ENCODE results near the gene IFI35.
A peak's percentile ranks its signal among the peaks of the same experiment; 100 is the strongest.
"Not testable (repeated sequence)": the region's sequence is repeated elsewhere in the genome, so short reads cannot be mapped to it uniquely, and the experiment has no call there.

The IFI35 gene

DNA sequence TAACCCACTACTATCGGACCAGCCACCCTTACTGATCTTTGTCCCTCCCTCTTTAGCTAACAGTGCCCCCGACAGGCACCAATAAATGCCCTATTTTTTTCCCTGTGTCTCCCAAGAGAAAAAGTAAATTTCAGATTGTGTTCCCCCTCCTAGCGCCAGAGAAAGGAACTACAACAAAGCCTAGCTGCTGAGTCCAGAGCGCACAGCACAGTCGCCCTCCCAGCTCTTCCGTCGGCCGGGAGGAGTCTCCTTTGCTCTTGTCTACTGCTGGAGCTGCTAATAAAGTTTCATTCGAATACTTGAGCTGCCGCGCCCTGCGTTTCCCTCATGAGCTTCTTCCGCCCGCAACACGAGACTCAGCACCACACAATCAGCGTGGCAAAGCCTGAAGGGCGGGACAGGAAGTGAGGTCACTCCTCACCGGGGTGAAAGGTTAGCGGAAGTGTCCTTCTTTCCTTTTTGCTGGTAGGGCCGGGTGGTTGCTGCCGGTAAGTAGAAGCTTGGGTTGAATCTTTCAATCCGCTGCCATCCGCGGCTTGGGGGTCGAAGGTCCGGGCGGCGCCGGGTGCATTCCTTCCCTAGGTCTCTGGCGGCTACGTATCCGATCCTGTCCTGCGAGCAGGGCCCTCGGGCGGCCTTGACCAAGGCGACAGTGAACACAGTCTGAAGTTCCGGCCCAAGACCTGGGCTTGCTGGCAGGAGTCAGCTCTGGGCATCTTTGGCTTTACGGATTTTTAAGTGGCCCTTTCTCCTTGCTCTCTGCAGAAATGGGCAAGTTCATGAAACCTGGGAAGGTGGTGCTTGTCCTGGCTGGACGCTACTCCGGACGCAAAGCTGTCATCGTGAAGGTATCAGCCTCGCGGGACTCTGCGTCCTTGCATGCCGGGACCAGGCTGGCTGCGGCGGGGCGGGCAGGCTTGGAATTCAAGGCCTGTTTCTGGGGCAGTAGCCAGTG lies 8.3 kb upstream of the IFI35 start, which contains the start of gene RPL27:
Gene RPL27 (plus strand): TSS at position 436 of the 955 bp plus-strand sequence. CDS start 332 bp downstream, at position 768.
- DNase-seq (ENCODE audit: low read depth): peak; percentile 89

DNA sequence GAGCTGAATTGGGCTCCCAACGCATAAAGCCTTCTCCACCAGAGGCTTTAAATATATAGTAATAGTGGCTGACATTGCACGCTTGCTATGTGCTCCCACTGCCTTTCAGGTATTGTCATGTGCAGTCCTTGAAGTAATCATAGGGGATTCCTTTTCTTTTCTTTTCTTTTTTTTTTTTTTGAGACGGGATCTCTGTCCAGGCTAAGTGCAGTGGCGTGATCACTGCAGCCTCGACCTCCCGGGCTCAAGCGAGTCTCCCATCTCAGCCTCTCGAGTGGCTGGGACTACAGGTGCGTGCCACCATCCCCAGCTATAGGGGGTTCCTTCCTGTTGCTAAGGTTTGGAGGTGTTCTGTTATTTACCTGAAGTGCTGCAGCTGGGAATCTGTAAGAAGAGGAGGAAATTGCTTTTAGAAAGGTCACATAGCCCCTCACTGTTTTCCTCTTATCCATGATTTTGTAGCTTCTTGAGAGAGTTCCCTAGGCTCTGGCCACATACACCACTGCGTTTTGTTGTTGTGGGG lies 7.5 kb upstream of the IFI35 start:
- DNase-seq (ENCODE audit: low read depth): no peak

DNA sequence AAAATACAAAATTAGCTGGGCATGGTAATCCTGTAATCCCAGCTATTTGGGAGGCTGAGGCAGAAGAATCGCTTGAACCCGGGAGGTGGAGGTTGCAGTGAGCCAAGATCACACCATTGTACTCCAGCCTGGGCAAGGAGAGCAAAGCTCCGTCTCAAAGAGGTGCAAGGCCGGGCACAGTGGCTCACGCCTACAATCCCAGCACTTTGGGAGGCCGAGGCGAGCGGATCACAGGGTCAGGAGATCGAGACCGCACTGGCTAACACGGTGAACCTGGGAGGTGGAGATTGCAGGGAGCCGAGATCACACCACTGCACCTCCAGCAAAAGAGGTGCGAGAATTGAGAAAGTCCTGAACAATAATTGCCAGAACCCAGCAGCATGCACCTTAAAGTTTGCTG lies 5.7 kb upstream of the IFI35 start:
- not testable (repeated sequence) for DNase-seq (ENCODE audit: low read depth)

DNA sequence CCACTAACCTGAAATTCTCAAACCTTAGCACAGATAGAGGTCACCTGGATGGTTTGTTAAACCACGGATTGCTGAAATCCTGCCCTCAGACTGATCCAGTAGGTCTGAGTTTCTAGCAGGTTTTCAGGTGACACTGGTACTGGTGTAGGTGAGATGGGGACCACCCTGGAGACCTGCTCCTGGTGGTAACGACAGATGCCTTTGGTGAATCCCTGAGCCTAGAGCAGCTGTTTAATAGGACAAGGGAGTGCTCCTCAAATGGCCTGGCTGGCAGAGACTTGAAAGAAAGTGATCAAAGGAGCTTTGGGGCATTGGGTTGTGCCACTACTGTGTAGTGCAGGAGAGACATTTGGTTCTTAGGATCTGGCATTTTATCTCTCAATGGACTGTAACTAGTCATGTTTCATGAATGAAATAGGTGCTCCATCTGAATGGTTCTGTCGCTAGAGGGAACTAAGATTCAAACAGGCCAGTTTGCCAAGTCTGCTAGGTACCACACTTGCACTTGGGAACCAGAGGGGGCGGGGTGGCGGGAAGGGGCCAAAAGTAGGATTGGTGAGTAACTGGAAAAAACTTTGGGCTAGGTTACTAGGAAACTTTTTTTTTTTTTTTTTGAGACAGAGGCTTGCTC lies 2.9 kb upstream of the IFI35 start:
- no peak for DNase-seq (ENCODE audit: low read depth)

DNA sequence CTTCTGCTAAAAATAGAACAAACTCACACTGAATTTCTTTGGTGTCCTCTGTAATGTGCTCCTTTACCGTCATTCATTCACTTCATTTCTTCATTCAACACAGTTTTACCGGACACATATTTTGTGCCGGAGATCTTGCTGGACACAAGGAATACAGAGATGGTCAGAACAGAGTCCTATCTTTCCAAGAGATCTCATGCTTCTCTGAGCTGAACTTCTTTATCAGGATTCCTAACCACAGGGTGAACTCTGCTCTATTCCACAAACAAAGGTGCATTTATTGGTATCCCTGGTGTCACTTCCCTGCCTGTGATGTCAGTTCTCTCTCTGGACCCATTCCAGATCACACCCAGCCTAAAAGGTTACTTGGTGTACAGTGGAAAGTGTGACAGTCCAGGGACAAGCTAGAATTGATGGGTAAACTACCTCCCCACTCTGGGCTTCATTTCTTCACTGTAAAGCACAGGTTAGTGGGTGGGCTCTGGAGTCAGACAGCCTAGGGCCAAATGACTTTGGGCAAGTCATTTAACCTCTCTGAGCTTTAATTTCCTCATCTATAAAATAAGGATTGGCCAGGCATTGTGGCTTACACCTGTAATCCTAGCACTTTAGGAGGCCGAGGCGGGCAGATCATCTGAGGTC lies 4.2 kb downstream of the IFI35 start:
- no peak for DNase-seq (ENCODE audit: low read depth)

DNA sequence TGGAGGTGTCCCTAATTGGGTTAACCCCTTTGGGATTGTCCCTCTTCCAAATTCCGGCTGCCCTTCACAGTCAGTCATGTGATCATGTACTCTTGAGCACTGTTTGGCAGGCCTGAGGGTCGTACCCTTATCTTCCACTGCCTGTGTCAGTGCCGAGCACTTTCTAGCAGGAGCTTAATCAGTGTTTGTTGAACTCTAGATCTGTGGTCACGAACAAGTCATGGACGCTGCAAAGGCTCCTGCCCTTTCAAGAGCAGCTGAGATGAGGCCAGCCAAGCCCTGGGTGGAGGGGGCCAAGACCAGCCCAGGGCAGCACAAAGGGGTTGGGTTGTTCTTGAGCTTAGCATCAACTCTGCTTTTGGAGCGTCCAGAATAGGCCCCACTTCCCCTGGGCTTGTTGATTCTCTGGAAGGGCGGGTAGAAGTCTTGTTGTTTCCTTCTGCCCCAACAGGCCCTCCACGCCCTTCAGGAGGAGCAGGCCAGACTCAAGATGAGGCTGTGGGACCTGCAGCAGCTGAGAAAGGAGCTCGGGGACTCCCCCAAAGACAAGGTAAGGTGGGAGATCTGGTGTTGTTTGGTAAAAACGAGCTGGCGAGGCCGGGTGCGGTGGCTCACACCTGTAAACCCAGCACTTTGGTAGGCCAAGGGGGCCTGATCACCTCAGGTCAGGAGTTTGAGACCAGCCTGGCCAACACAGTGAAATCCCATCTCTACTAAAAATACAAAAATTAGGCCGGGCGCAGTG lies 5.3 kb downstream of the IFI35 start:
- no peak for DNase-seq (ENCODE audit: low read depth)

DNA sequence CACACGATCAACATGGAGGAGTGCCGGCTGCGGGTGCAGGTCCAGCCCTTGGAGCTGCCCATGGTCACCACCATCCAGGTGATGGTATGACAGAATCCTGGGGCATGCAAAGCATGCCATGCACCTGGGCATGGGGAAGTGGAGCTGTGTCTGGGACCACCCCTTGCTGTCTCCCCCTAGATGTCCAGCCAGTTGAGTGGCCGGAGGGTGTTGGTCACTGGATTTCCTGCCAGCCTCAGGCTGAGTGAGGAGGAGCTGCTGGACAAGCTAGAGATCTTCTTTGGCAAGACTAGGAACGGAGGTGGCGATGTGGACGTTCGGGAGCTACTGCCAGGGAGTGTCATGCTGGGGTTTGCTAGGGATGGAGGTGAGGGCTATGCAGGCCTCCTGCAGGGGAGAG lies 6.7 kb downstream of the IFI35 start:
- no peak for DNase-seq (ENCODE audit: low read depth)

DNA sequence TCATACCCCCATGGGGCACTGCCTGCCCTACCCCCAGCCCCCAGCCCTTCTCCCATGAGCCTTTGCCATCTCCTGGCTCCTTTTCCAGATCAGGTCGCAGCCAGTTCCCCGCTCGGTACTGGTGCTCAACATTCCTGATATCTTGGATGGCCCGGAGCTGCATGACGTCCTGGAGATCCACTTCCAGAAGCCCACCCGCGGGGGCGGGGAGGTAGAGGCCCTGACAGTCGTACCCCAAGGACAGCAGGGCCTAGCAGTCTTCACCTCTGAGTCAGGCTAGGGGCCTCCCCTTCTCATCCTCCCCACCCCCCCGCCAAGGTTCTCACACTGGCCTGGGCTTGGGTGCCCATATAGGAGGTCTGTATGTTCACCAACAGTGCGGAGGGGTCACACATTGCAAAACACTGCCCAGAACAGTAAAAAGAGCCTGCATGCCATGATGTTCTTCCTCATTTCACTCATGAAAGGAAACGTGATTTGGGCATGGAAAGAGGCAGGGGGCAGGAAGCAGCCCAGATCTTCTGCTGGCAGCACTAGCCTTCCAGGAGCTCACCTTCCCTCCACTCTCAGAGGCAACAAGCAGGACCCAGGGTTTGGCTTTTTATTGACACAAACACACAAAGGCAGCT lies 7.5 kb downstream of the IFI35 start:
- no peak for DNase-seq (ENCODE audit: low read depth)

DNA sequence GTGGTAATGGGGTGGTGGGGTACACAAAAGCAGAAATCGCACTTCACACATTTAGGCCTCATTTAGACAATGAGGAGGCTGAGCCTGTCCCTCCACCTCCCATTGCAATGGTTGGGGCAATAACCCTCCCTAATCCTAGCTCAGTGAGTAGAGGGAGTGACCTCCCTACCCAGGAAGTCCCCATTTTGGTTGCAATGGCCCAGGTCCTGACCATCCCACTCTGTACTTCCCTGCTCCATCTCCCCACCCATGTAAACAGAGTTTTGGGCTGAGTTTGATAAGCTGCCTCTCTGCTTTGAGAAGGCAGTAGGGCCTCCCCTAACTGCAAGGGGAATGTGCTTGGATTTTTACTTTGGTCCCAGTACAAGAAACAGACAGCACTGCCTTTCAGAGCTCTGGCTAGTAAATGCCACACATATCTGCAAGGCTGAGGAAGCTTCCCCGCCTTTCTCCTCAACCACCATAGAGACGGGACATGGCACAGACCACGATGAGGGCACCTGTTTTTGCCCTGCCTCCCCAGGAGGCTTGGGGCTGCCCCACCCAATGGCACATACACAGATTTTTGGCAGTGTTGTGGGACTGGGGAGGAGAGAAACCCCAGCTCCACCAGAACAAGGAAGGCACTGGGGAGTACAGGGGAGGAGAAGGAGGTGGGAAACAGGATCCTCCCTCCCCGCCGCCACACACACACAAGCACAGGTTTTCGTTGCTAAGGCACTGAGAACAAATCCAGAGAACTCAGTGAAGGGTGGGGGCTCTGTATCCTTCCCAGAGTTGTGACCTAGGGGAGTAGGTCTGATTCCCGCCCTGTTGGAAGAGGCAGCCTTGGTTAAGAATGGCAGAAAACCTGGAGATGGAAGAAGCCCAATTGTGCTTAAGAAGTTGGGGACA lies 8.3 kb downstream of the IFI35 start:
- no peak for DNase-seq (ENCODE audit: low read depth)

DNA sequence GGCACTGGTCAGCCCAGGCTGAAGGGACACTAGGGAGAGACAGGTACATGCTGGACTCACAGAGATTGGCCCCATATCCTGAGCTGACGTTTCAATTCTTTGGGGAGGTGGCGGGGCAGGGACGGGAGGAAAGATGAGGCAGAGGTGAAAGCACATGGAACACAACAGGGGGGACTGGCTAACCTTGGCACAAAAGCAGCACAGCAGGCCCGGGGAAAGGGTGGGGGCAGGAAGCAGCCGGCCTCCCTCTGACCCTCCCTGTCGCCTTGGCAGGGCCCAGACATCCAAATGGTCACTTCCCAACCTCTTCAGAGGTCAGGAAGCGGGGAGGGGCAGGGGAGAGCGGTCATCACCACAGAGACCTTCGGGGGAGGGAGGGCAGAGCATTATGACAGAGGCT lies 9.0 kb downstream of the IFI35 start:
- DNase-seq (ENCODE audit: low read depth): no peak

DNA sequence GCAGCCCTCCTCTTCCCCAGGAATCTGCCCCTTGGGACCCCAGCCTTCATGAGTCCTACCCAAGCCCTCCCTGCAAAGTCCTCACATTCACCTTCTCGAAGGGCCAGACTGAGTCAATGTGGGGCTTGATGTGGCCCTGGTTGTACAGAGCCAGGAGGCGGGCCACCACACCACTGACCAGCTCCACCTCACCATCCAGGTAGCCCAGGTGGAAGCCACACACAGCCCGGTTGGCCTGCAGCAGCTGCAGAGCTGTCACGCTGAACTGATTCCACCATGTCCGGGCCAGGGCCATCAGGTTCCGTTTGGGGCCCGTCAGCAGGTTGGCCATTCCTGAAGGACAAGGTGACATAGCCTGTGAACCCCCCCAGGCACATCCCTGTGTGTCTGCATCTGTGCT lies 9.6 kb downstream of the IFI35 start:
- DNase-seq (ENCODE audit: low read depth): no peak

DNA sequence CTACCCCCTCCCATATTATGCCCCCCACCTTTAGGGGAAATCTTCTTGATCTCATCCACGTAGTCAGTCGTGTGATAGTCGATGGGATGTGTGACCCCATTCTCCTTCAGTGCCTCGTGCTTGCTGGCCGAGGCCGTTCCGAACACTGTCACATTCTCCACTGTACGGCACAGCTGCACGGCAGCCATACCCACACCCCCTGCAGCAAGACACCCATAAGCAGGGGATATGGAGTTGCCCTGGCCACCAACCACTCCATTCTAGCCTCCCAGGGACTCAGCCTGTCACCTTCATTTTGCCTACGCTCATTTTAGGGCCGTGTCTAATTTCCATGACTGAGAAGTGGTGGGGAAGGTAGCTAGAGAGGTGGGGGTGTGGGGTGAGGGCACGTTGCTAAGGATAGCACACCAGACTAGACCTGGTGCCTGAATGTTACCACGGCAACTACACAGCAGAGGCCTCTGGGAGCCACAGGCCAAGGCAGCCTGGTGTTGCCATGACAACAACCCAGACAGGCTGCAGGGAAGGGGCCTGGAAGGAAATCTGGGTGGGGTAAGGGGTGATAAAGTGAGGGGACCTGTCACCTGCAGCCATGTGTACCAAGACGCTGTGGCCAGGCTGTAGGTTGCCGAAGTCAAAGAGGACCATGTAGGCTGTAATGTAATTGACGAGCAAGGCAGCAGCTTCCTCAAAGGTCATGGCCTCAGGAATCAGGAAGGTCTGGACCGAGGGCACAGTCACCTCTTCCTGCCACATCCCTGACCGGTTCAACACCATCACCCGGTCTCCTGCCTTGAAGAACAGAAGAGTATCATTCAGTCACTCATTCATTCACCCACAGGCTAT lies 11.6 kb downstream of the IFI35 start:
- no peak for DNase-seq (ENCODE audit: low read depth)

DNA sequence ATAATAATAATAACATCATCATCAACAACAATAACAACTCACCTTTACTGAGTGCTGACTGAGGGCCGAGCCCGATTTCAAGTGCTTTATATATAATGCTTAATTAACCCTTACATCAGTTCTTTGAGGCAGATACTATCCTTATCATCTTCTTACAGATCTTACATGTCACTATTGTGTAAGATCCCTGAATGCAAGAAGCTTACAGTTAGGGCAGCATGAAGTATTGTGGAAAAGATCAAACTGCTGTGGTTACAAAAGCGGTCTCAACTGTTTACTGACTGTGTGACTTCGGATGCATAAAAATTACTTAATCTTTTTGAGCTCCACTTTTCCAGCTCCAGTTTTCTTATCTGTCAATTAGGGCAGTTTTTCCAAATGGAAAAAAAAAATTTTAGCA lies 12.3 kb downstream of the IFI35 start:
- DNase-seq (ENCODE audit: low read depth): no peak

DNA sequence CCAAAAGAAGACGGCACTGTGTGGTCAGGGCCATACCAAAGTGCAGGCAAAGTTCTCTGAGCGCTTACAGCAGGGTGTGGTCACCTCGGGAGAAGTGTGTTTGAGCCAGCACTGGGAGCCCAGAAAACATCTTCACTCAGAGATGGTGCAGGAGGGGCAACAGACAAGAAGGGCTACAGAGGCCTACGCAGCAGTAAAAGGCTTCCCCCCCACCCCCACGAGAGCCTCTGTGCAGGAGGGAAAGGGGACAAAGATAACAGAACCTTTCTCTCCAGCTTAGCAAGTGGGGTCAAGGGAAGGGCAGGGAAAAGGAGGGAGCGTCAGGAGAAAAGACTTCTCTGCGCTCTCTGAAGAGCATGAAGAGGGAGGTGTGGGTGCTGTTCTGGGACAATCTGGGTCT lies 12.8 kb downstream of the IFI35 start:
- DNase-seq (ENCODE audit: low read depth): no peak

DNA sequence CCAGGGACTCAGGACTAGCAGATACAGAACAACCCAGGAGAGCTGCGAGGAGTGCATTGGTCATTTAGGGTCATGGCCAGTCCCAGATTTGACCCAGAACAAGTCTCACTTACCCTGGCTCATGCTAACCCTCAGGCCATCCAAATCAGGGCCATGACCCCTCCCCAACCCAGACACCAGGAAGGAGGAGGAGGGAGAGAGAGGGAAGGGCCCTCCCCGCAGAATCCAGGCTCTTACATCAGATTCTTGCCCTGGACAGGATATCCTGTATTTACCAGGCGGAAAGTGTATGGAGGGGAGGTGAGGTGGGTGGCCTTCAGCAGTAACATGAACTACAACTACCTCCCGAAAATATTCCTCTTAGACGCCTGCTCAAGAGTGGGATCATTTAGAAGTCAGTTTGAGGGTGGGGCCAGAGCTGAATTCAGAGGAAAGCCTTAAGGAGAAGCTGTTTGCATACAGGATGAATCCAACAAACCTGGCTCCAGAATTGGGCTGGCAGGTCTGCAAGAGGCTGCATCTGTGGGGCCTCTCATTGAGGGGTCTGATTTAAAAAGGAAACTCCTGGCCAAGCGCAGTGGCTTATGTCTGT lies 13.5 kb downstream of the IFI35 start:
- DNase-seq (ENCODE audit: low read depth): no peak

DNA sequence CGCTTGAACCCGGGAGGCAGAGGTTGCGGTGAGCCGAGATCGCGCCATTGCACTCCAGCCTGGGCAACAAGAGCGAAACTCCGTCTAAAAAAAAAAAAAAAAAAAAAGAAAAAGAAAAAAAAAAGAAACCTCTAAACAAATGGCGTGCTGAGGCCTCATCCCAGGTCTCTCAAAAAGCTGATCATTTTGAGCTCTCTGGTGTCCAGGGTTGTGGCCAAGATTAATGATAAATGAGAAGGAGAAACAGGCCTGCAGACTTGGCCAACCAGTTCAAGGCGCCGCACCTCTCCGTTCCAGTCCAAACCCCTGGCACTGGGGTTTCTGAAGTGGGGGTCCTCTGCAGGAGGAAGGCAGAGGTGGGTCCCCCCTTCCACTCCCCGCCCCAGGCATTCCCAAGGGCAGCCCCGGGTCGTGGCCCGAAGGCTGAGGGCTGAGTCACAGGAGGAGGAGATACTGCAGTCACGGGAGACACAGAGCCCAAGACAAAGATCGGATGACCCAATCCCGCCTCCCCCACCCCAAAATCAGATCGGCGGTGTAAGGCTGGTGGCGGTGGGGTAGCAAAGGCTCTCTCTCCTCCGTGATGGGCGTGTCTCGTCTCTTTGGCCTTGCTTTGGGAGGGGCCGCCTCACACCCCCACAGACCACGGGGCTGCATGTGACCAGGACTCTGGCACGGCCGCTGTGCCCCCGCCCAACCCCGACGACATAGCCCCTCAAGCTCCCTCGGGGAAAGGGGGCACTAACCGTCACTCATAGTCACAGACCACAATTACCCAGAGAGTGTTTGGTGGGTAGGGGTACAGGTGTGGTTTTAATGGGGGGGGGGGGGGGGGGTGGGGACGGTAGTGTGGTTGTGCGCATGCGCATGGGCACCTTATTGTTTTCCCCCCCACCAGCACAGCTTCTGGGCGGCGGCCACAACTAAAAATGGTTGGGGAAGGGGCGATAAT lies 14.5 kb downstream of the IFI35 start:
- no peak for DNase-seq (ENCODE audit: low read depth)

DNA sequence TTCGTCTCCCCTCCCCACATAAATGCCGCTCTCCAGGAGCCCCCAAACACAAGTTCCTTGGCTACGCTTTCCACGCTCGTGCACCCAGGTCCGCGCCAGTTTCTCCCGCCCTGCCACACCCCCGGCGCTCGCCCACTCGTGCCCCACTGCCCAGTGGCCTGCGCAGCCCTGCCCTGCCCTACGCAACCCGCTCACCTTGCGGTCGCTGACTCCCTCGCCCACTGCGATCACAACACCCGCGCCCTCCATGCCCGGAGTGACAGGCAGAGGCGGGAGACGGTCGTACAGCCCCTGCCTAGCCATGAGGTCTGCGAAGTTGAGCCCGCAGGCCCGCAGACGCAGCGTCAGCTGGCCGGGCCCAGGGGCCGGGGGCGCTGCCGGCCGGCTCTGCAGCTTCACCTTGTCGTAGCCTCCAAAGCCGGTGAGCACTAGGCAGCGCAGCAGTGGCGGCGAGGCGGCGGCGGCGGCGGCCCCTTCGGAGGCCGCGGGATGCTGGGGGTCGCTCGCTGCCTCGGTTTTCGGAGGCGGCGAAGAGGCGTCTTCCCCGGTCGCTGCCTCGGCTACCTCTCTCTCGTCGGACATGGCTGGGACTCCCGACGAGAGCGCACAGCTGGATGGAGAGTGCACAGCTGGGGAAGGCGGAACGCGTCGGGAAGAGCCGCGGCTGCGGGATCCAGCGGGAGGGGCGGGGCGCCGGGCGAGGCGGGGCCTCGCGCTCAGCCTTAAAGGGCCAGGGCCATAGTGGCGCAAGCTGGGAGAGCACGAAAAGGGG lies 15.3 kb downstream of the IFI35 start, which contains the start of gene VAT1:
Gene VAT1 (minus strand): TSS at position 645 of the 772 bp plus-strand sequence. CDS start 63 bp downstream, at position 582.
- DNase-seq (ENCODE audit: low read depth): no peak
